Measurements from ENCODE around the gene ZNF230. TPM values are rescaled to one million over a fixed set of nuclear protein-coding genes. Genes with fewer than 3 reads are reported as not detected.

The ZNF230 gene
- total RNA-seq, result 1 to 10 TPM; 3.4 to 4.7 TPM

DNA sequence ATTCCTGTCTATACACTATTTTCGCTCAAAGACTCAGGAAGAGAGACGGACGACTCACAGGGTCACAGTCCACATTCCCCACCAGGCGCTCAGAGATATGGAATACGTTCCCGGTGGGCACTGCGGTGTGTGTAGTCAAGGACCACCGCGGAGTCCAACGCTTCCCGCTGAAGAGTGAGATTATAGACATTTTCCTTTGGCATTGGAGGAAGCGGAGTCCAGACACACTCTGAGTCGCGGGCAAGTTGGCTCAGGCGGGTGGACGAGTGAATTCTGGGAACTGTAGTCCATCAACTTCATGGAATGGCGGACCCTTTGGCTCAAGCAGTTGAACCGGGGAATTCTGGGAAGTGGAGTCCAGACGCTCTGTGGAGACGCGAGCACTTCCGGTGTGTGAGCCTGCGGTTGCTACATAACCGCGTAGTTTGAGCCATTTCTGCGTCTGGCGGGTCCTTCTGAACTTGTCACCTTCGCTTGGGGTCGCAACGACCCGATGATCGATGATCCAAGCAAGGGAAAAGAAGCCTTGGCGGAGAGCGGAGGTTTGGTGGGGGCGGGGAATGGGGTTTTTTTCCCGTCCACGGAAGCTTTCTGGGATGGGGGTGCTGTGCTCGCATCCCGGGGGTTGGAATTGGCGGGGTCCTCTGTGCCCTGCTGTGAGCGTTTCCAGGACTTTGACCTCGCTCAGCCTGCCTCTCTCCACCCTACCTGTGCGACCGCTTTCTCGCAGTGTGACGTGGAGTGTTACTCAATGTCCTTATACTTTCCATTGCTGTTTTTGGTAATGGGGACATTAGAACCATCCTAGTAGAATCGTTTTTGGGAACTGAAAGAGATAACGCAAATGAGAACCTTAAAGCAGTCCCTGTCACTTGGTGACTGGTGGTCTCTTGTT, at the start of gene ZNF230:
ZNF230 (plus strand) TSS at position 392 of the 895 bp plus-strand sequence. CDS start 4,122 bp downstream, outside the sequence.

DNA sequence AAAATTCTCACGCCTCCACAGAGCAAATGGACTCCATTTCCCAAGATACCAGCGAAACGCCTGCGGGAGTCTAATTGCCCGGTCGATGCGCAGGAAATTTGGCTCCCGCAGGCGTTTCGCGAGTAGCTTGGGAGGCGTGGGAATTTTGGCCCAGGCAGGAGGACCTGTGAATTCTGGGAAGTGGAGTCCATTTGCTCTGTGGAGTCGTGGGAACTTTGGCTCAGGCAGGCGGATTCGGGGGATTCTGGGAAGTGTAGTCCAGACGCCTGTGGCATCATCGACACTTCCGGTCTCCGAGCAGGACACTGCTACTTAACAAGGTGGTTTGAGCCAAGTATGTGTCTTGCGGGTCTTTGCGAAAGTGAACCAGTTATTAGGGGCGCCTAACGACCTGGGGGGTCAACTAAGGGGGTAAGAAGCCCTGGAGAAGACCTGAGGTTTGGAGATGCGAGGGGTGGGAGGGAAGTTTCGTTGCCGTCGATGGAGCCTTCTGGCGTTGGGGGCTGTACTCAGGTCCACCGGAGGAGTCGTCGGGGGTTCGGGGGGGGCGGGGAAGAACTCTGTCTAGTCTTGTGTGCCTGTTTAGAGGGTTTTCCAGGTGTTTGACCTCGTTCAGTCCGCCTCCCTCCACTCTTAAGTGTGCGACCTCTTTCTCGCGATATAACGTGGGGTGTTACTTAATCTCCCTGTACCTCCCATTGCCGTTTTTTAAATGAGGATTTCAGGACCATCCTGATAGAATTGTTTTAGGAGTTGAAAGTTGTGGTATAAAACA, 18.7 kb upstream of the ZNF230 start, which contains the start of gene ZNF155:
ZNF155 (plus strand) TSS at position 277 of the 775 bp plus-strand sequence. CDS start 4,356 bp downstream, outside the sequence.

DNA sequence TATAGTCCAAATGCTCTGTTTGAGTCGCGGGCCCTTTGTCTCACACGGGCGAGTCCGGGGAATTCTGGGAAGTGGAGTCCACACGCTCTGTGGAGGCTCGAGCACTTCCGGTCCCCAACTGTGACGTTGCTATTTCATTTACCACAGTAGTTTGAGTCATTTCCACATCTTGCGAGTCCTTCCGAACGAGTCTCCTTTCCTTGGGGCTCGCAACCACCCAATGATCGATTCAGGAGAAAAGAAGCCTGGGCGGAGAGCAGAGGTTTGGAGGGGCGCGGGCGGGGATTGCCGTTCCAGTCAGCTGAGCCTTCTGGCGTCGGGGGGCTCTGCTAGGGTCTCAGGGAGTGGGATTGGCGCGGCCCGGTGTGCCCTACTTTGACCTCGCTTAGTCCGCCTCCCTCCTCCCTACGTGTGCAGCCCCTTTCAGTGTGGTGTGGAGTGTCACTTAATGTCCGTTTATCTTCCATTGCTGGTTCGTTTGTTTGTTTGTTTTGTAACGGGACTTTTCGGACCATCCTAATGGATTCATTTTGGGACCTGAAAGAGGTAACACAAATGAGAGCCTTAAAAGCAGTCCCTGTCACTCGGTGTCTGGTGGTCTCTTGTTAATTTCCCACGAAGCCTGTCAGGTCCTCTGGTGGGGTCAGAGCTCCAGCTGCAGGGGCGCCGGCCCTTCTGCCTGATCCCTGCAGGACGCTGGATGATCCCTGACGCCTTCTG, 22.6 kb downstream of the ZNF230 start, which contains the start of gene ZNF222:
ZNF222 (plus strand) TSS at position 163 of the 720 bp plus-strand sequence; CDS start at position 221, 58 bp downstream.

DNA sequence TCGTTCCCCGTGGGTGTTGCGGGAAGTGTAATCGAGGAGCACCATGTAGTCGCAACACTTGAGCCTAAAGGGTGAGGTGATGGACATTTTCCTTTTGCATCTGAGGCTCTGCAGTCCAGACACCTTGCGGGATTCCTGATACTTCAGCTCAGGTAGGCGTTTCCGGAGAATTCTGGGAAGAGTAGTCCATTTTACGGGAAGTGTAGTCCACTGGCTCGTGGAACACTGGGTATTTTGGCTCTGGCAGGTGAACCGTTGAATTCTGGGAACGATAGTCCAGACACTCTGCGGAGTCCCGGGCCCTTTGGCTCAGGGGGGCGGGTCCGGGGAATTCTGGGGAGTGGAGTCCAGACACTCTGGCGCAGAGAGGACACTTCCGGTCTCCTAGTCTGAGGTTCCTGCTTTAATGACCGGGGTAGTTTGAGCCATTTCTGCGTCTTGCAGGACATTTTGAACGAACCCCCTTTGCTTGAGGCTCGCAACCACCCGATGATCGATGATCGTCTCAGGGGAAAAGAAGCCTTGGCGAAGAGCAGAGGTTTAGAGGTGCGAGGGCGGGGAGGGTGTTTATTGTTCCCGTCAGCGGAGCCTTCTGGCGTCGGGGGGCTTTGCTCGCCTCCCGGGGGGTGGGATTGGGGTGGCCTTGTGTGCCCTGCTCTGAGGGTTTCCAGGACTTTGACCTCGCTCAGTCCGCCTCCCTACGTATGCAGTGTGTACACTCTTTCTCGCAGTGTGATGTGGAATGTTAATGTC, 49.1 kb downstream of the ZNF230 start, which contains the start of gene ZNF223:
ZNF223 (plus strand) TSS at position 387 of the 753 bp plus-strand sequence. CDS start 3,141 bp downstream, outside the sequence.

Small RNA genes within 50 kb of the gene (small RNA-seq; reads per million reads assigned to genes)
- gene AC006213.5, result 0 reads per million in 2 donors

Other genes starting within 250 kb of the ZNF230 start
- 1 to 10 TPM; 8.9 to 9.0 TPM for gene SMG9, start 248.0 kb upstream of the ZNF230 start, total RNA-seq
- gene KCNN4, start 222.0 kb upstream of the ZNF230 start, total RNA-seq, result 1 to 10 TPM in 1 of 2 donors, under 1 TPM in 1; 0.34 to 5.0 TPM
- 1 to 10 TPM; 1.0 to 3.0 TPM for gene LYPD5, start 200.5 kb upstream of the ZNF230 start, total RNA-seq
- gene ZNF283, start 175.6 kb upstream of the ZNF230 start, total RNA-seq, result 1 to 10 TPM; 6.5 to 9.3 TPM
- gene ZNF404, start 119.0 kb upstream of the ZNF230 start, total RNA-seq, result 1 to 10 TPM; 1.3 to 1.4 TPM
- gene ZNF45, start 67.7 kb upstream of the ZNF230 start, total RNA-seq, result 10 to 100 TPM; 16.9 to 23.3 TPM
- 1 to 10 TPM; 7.9 to 8.0 TPM for gene ZNF221, start 51.7 kb upstream of the ZNF230 start, total RNA-seq
- gene ZNF155, start 18.8 kb upstream of the ZNF230 start, total RNA-seq, result 1 to 10 TPM; 4.8 to 5.0 TPM
- gene ZNF222, start 22.4 kb downstream of the ZNF230 start, total RNA-seq, result 1 to 10 TPM; 5.3 to 7.2 TPM
- gene ZNF223, start 49.1 kb downstream of the ZNF230 start, total RNA-seq, result 1 to 10 TPM; 3.0 to 5.2 TPM
- 1 to 10 TPM; 3.8 to 5.3 TPM for gene ZNF284, start 69.2 kb downstream of the ZNF230 start, total RNA-seq
- gene ZNF224, start 91.4 kb downstream of the ZNF230 start, total RNA-seq, result 10 to 100 TPM; 23.0 to 28.9 TPM
- gene ZNF225, start 110.4 kb downstream of the ZNF230 start, total RNA-seq, result 1 to 10 TPM; 3.3 to 4.8 TPM
- 10 to 100 TPM; 10.7 to 12.0 TPM for gene ZNF234, start 138.6 kb downstream of the ZNF230 start, total RNA-seq
- gene ZNF226, start 162.1 kb downstream of the ZNF230 start, total RNA-seq, result 10 to 100 TPM; 12.7 to 14.1 TPM
- gene ZNF227, start 209.6 kb downstream of the ZNF230 start, total RNA-seq, result 10 to 100 TPM; 14.5 to 16.3 TPM